Gastrocnemius medialis (tissue), 4 donors: ENCODE measurements around the gene ENDOV.

ENCODE experiments used
- POLR2A ChIP-seq, 2 donors: fragments of 450-650 bp; IDR thresholded peaks; one replicate each; pipeline ENCODE4 v1.6.1; 2017; ENCODE audit warnings: antibody characterized with exemption in 2 of 2, mild to moderate bottlenecking in 2 of 2, moderate library complexity in 2 of 2
- TF ChIP-seq, protein P1 (sequence below), 5 experiments: fragments of 450-650 bp in 3 of 5; fragments of 200-600 bp in 2 of 5; sonication (generic) in 2 of 5; IDR thresholded peaks in 4 of 5; conservative IDR thresholded peaks in 1 of 5; 1 replicate in 4 of 5; 2 replicates in 1 of 5; pipeline ENCODE4 v1.5.1; 2016 to 2019; ENCODE audit warnings: antibody characterized with exemption in 5 of 5, mild to moderate bottlenecking in 3 of 5, moderate library complexity in 3 of 5

DNA sequence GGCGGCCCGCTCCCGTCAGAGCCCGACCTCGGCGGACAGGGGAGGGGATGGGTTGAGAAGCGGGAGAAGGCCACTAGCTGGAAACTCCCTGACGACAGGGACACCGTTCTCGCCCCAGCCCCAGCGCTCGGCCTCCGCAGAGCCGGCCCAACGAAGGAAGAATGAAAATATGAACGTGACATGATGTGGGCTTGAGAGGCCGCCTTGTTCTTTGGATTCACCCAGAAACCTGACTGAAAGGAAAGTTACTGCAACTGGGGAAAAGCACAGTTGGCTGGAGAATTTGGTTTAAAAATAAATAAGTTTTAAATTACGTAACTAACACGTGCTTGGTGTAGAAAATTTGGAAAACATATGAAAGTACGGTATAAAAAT is 40.4 kb downstream of the ENDOV start:
- TF ChIP-seq, protein P1, sequence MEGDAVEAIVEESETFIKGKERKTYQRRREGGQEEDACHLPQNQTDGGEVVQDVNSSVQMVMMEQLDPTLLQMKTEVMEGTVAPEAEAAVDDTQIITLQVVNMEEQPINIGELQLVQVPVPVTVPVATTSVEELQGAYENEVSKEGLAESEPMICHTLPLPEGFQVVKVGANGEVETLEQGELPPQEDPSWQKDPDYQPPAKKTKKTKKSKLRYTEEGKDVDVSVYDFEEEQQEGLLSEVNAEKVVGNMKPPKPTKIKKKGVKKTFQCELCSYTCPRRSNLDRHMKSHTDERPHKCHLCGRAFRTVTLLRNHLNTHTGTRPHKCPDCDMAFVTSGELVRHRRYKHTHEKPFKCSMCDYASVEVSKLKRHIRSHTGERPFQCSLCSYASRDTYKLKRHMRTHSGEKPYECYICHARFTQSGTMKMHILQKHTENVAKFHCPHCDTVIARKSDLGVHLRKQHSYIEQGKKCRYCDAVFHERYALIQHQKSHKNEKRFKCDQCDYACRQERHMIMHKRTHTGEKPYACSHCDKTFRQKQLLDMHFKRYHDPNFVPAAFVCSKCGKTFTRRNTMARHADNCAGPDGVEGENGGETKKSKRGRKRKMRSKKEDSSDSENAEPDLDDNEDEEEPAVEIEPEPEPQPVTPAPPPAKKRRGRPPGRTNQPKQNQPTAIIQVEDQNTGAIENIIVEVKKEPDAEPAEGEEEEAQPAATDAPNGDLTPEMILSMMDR (IDR thresholded peaks at IDR 0.05 in 4 of 5, conservative IDR thresholded peaks at IDR 0.05 in 1 of 5): no peak
- TF ChIP-seq POLR2A (IDR thresholded peaks at IDR 0.05): no peak
